ENCODE data around the gene ZNF316. TPM values are rescaled to one million over a fixed set of nuclear protein-coding genes. Genes with fewer than 3 reads are reported as not detected.
A peak's percentile ranks its signal among the peaks of the same experiment; 100 is the strongest.

The ZNF316 gene
- total RNA-seq, 1 experiment from 2014 or later = 22.2 TPM

GRCh38 chr7:6631605-6632004 lies 5.5 kb upstream of the ZNF316 start:
- H4K20me1 ChIP-seq (ENCODE audit: control insufficient read depth, insufficient read depth, insufficient read length) = no peaks in the 10 kb centered on the region
- no peak overlapping the region for H2BK5ac ChIP-seq (ENCODE audit: insufficient read length, low read length)
- no peaks in the 10 kb centered on the region for H3K4me1 ChIP-seq (ENCODE audit: insufficient read depth, low read length)
- H3K9me3 ChIP-seq (ENCODE audit: control insufficient read depth, low read depth, low read length) = no peaks in the 10 kb centered on the region
- peak overlapping the region; percentile 64; the same call in 1 of the 2 replicates for H3K14ac ChIP-seq (ENCODE audit: insufficient read depth, low read length)
- no peak overlapping the region for H3T11ph ChIP-seq (ENCODE audit: low read length)
- no peak overlapping the region for H4K91ac ChIP-seq (ENCODE audit: insufficient read length, low read depth, low read length)
- H3K4me1 Mint-ChIP-seq = peaks cover 0 to 2% of the 10 kb centered on the region in 2 experiments; a peak in 1 of 4 replicates
- no peak overlapping the region for H3K4ac ChIP-seq (ENCODE audit: low read depth, low read length)
- no peak overlapping the region for H4K5ac ChIP-seq (ENCODE audit: insufficient read length, low read depth, low read length)
- no CpG with 5 or more reads among the region's 7 CpGs for WGBS (ENCODE audit: extremely low coverage, insufficient read length, low lambda C conversion rate)
- DNase-seq = no peak
- no peak overlapping the region for H3K27ac ChIP-seq (ENCODE audit: insufficient read length, low read depth, low read length)
- no peaks in the 10 kb centered on the region for H3K79me2 ChIP-seq (ENCODE audit: insufficient read depth, low read length)
- TF ChIP-seq CTCF (conservative IDR thresholded peaks at IDR 0.05) = no peak
- H4K8ac ChIP-seq (replicated peaks; ENCODE audit: insufficient read length, low read depth, low read length) = no peak overlapping the region
- H3K18ac ChIP-seq (ENCODE audit: insufficient read length, low read depth, low read length) = no peak overlapping the region
- no peak overlapping the region for H3K23ac ChIP-seq (ENCODE audit: insufficient read length, low read depth, low read length)
- H2BK12ac ChIP-seq (ENCODE audit: insufficient read length, low read depth, low read length) = no peak overlapping the region
- peak overlapping the region in 1 of 3 experiments; percentile 86; a peak in 3 of 7 replicates for H3K27ac Mint-ChIP-seq
- H3K56ac ChIP-seq (ENCODE audit: insufficient read length, low read depth, low read length) = no peak overlapping the region
- no peaks in the 10 kb centered on the region for H3K27me3 ChIP-seq (ENCODE audit: insufficient read depth, low read length)
- no peaks in the 10 kb centered on the region; a peak in 1 of 7 replicates for H3K36me3 Mint-ChIP-seq (ENCODE audit: insufficient read depth in 1 of 3, low read depth in 3 of 3)
- H3K4me2 ChIP-seq (ENCODE audit: insufficient read depth, insufficient read length, low read length) = no peak overlapping the region
- no peak overlapping the region for H2AFZ ChIP-seq (ENCODE audit: low read length)
- H2BK15ac ChIP-seq (ENCODE audit: low read depth, low read length) = no peak overlapping the region
- peaks cover under 1% of the 10 kb centered on the region for H3K23me2 ChIP-seq (ENCODE audit: insufficient read length, low read depth, low read length, poor library complexity, severe bottlenecking)
- H2BK120ac ChIP-seq (ENCODE audit: low read depth, low read length, poor library complexity, severe bottlenecking) = no peak overlapping the region
- H3K4me3 Mint-ChIP-seq = no peak overlapping the region
- H3K79me1 ChIP-seq (ENCODE audit: insufficient read depth, low read depth, low read length, poor library complexity, severe bottlenecking) = no peaks in the 10 kb centered on the region
- H3K9ac ChIP-seq (ENCODE audit: extremely low read depth, insufficient read length, low read length) = no peak overlapping the region
- 0 out of 2 replicates have a peak, but pooled peaks cover 1% of the 10 kb centered on the region for H3K27me3 Mint-ChIP-seq (ENCODE audit: low read depth)
- H3K9me3 Mint-ChIP-seq = no peaks in the 10 kb centered on the region; a peak in 1 of 5 replicates
- no peak overlapping the region for H2BK20ac ChIP-seq (ENCODE audit: low read depth, low read length, poor library complexity, severe bottlenecking)
- no peak overlapping the region for H2AK5ac ChIP-seq (ENCODE audit: insufficient read length, low read length)
